Sigmoid colon (tissue), 4 donors: Measurements from ENCODE around the gene HEATR9.

Experiments
- EP300 ChIP-seq, 4 donors: sonication (generic); formaldehyde crosslinking; IDR thresholded peaks; one replicate each; pipeline ENCODE4 v1.6.1; 2017; ENCODE audit warnings: antibody characterized with exemption in 4 of 4
- POLR2A ChIP-seq, 2 donors: fragments of 450-650 bp; IDR thresholded peaks; one replicate each; pipeline ENCODE4 v1.6.1; 2016; ENCODE audit warnings: antibody characterized with exemption in 2 of 2, mild to moderate bottlenecking in 2 of 2, moderate library complexity in 2 of 2
- POLR2AphosphoS5 ChIP-seq, 4 donors: sonication (generic); formaldehyde crosslinking; IDR thresholded peaks; one replicate each; pipeline ENCODE4 v1.6.1; 2017; ENCODE audit warnings: antibody characterized with exemption in 4 of 4
- TF ChIP-seq, protein P1 (sequence below), 4 experiments: fragments of 450-650 bp in 3 of 4; fragments of 200-600 bp in 1 of 4; IDR thresholded peaks; one replicate each; pipeline ENCODE4 v1.5.1; 2016 to 2019; ENCODE audit warnings: antibody characterized with exemption in 4 of 4, mild to moderate bottlenecking in 3 of 4, moderate library complexity in 2 of 4

DNA sequence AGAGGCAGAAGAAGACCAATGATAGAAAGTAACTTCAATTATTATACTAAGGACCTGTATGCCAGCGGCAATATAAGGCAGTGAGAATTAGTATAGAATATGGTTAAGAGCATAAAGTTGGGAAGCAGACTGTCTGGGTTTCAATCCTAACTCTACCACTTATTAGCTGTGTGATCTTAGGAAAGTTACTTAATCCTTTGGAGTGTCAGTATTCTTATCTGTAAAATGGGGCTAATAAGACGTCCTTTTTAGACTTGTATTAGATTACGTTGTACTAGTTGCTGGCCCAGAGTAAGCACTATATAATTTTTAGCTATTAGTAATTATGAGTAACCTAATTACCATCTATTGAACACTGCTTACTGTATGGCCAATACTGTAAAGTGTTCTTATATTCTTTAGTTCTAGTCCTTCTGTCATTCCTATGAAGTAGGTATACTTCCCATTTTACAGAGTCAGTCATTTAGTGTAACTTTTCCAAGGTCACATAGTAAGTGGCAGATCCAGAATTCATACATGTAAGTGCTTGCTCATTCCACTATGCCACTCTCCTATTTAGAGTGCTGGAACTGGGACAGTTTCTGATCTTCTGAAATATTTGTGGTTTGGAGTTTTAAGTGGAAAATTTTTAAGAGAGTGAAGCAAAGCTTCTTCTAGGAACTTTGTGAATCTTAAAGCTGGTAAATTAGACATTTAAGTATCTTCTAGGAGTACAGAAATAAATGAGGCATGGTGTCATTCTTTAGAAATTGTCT lies 22.5 kb downstream of the HEATR9 start:
- no peak for TF ChIP-seq POLR2AphosphoS5 (IDR thresholded peaks at IDR 0.05)
- TF ChIP-seq, protein P1, sequence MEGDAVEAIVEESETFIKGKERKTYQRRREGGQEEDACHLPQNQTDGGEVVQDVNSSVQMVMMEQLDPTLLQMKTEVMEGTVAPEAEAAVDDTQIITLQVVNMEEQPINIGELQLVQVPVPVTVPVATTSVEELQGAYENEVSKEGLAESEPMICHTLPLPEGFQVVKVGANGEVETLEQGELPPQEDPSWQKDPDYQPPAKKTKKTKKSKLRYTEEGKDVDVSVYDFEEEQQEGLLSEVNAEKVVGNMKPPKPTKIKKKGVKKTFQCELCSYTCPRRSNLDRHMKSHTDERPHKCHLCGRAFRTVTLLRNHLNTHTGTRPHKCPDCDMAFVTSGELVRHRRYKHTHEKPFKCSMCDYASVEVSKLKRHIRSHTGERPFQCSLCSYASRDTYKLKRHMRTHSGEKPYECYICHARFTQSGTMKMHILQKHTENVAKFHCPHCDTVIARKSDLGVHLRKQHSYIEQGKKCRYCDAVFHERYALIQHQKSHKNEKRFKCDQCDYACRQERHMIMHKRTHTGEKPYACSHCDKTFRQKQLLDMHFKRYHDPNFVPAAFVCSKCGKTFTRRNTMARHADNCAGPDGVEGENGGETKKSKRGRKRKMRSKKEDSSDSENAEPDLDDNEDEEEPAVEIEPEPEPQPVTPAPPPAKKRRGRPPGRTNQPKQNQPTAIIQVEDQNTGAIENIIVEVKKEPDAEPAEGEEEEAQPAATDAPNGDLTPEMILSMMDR (IDR thresholded peaks at IDR 0.05) = no peak
- TF ChIP-seq POLR2A (IDR thresholded peaks at IDR 0.05) = no peak
- TF ChIP-seq EP300 (IDR thresholded peaks at IDR 0.05) = no peak
